Left ventricle myocardium inferior (tissue), 1 donor: ENCODE results near the gene PCID2. TPM values are rescaled to one million over a fixed set of nuclear protein-coding genes. Genes with fewer than 3 reads are reported as not detected.

Source experiments
- DNase-seq: peaks from one replicate; pipeline ENCODE4 v3.0.0-alpha.2; 2020
- H3K27ac ChIP-seq: fragments of 200-600 bp; replicated peaks from 2 replicates; pipeline ENCODE4 v1.8.0; 2021
- H3K27me3 ChIP-seq: fragments of 200-600 bp; 2 replicates; pipeline ENCODE4 v1.8.0; 2021; ENCODE audit warnings: low read depth
- H3K36me3 ChIP-seq: fragments of 200-600 bp; 2 replicates; pipeline ENCODE4 v1.8.0; 2021
- H3K4me1 ChIP-seq: fragments of 200-600 bp; 2 replicates; pipeline ENCODE4 v1.8.0; 2021
- H3K4me3 ChIP-seq: fragments of 200-600 bp; 2 replicates; pipeline ENCODE4 v1.8.0; 2021; ENCODE audit warnings: mild to moderate bottlenecking, moderate library complexity
- H3K9me3 ChIP-seq: fragments of 200-600 bp; replicated peaks from 2 replicates; pipeline ENCODE4 v1.8.0; 2021
- intact Hi-C: fragments of 100-400 bp; cut with micrococcal nuclease; formaldehyde crosslinking; loops from one replicate; pipeline ENCODE4 v1.11.0; 2022
- total RNA-seq: library from RNA; stranded (reverse); fragmentation: NEBNext Ultra II Directional; extraction: Animal tissue kit (Norgen Biotek cat#: 25700); gene quantifications from one replicate; pipeline ENCODE4 v1.2.1, GENCODE V29; 2021
- TF ChIP-seq, protein P1 (sequence below): fragments of 200-600 bp; IDR thresholded peaks from 2 replicates; pipeline ENCODE4 v1.8.0; 2021; ENCODE audit warnings: antibody characterized with exemption, mild to moderate bottlenecking, borderline replicate concordance
- donor health status: DM: no; HTN: yes; CAD: no; lungs with severe emphysema.

The PCID2 gene
- total RNA-seq, 1 donor from 2014 or later = 54.5 TPM

- TF ChIP-seq, protein P1, sequence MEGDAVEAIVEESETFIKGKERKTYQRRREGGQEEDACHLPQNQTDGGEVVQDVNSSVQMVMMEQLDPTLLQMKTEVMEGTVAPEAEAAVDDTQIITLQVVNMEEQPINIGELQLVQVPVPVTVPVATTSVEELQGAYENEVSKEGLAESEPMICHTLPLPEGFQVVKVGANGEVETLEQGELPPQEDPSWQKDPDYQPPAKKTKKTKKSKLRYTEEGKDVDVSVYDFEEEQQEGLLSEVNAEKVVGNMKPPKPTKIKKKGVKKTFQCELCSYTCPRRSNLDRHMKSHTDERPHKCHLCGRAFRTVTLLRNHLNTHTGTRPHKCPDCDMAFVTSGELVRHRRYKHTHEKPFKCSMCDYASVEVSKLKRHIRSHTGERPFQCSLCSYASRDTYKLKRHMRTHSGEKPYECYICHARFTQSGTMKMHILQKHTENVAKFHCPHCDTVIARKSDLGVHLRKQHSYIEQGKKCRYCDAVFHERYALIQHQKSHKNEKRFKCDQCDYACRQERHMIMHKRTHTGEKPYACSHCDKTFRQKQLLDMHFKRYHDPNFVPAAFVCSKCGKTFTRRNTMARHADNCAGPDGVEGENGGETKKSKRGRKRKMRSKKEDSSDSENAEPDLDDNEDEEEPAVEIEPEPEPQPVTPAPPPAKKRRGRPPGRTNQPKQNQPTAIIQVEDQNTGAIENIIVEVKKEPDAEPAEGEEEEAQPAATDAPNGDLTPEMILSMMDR = no peak
- no peak for DNase-seq
- Histone ChIP-seq H3K4me1 (peaks cover 1% of the 10 kb centered on the region), H3K4me3 (no peak overlapping the region), H3K27ac (no peak overlapping the region), H3K9me3 (no peaks in the 10 kb centered on the region), H3K36me3 (no peaks in the 10 kb centered on the region), H3K27me3 (peaks cover under 1% of the 10 kb centered on the region)
- intact Hi-C loops = no loop called here
Observed at GRCh38 chr13:113146750-113147149, 61.7 kb downstream of the PCID2 start.

DNA sequence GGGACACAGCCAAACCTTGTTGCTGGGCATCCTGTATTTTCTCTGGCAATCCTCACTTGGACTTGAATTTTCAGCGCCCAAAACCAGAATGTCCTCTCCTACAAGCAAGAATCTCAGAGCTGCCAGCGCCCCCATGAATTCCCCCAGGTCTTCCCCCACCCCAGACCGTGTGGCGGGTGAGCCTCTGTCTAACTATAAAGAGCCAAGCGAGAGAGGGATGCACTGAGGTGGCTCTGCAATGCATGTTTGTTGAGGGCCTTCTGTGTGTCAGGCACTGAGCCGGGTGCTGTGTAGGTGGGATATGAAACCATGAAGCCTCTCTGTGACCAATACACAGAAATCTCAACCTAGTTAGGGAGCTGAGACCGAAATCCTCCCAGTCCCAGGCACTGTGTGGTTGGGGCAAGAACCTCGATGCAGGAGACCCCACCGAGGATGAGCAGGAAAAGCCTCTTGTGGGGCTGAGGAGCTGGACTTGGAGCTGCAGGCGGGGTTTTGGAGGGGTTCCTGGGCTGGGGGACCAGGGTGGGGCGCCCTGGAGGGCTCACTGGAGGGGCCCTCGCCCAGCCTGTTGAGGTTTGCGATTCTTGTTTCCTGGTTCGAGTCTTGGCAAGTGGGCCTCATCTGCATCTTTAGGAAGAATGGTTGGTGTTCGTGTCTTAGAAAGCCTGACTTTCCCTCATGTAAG lies 62.4 kb downstream of the PCID2 start:
- no peak for DNase-seq
- intact Hi-C loops = no loop called here
- H3K4me3 ChIP-seq = no peak overlapping the region
- H3K4me1 ChIP-seq = no peaks in the 10 kb centered on the region
- no peaks in the 10 kb centered on the region for H3K36me3 ChIP-seq
- H3K27ac ChIP-seq = no peak overlapping the region
- no peaks in the 10 kb centered on the region for H3K27me3 ChIP-seq
- H3K9me3 ChIP-seq = no peaks in the 10 kb centered on the region
- TF ChIP-seq, protein P1 = no peak

DNA sequence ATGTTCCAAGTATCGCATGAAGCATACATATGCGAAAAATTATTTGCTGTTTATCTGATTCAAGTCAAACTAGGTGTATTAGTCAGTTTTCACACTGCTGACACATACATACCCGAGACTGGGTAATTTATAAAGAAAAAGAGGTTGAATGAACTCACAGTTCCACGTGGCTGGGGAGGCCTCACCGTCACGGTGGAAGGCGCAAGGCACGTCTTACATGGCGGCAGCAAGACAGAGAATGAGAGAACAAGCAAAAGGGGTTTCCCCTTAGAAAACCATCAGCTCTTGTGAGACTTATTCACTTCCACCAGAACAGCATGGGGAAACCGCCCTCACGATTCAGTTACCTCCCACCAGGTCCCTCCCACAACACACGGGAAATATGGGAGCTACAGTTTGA lies 63.0 kb downstream of the PCID2 start:
- H3K27ac ChIP-seq = no peak overlapping the region
- no peak overlapping the region for H3K4me3 ChIP-seq
- H3K9me3 ChIP-seq = no peaks in the 10 kb centered on the region
- no peaks in the 10 kb centered on the region for H3K27me3 ChIP-seq
- TF ChIP-seq, protein P1 = no peak
- DNase-seq = no peak
- H3K36me3 ChIP-seq = no peaks in the 10 kb centered on the region
- intact Hi-C loops = no loop called here
- H3K4me1 ChIP-seq = no peaks in the 10 kb centered on the region

DNA sequence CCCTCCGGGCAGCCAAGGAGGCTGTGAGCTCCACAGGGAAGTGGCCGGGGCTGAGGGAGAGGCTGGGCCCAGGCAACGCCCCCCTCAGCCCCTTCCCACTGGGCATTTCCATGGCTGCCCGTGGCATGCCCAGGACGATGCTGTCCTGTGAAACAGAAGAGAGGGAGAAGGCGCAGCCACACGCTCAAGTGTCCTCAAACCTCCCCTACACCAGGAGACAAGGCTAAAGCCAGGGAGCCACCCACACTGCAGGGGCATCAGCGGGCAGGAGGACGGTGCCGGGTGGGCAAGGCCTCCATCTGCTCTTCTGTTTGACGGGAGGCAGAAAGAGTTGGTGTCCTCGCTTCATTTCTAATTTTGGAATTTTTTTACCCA lies 64.2 kb downstream of the PCID2 start:
- intact Hi-C loops = no loop called here
- TF ChIP-seq, protein P1 = no peak
- no peaks in the 10 kb centered on the region for H3K9me3 ChIP-seq
- H3K4me1 ChIP-seq = no peaks in the 10 kb centered on the region
- H3K27ac ChIP-seq = no peak overlapping the region
- H3K27me3 ChIP-seq = no peaks in the 10 kb centered on the region
- H3K4me3 ChIP-seq = no peak overlapping the region
- no peaks in the 10 kb centered on the region for H3K36me3 ChIP-seq
- no peak for DNase-seq

DNA sequence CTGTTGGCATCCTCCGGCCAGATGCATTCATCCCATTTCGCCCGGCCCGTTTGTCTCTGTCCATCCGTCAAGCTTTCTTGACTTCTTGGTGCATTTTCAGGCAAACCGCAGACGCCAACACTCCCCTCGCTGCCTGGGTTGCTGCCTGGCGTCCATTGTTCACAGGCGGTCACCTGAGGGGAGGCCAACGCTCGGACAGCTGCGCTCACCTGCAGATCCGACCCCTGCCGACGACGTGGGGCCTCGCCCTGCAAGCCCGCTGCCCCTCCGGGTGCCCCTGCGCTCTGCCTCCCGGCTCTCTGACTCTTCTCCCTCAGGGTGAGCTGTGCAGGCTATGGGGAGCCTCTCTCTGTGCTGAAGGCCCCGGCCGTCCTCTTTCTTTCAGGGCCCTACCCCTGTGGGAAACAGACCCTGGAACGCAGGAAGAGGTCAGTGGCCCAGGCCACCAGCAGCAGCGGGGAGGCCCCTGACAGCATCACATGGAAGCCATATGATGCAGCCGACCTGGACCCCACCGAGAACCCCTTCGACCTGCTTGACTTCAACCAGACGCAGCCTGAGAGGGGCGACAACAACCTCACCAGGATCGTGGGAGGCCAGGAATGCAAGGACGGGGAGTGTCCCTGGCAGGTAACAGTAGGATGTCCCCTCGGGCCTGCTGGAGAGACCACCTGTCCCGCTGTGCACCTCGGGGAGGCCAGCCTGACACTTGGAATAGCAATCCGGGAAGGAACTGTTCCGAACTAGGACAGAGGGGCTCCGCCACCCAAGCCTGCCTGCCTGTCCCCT lies 64.8 kb downstream of the PCID2 start:
- H3K9me3 ChIP-seq = no peaks in the 10 kb centered on the region
- TF ChIP-seq, protein P1 = no peak
- H3K4me1 ChIP-seq = no peaks in the 10 kb centered on the region
- H3K27ac ChIP-seq = no peak overlapping the region
- H3K36me3 ChIP-seq = no peaks in the 10 kb centered on the region
- intact Hi-C loops = no loop called here
- H3K4me3 ChIP-seq = no peak overlapping the region
- H3K27me3 ChIP-seq = no peaks in the 10 kb centered on the region
- DNase-seq = no peak
